ENCODE data around the gene VWA1.
"Not testable (repeated sequence)": the region's sequence is repeated elsewhere in the genome, so short reads cannot be mapped to it uniquely, and the experiment has no call there.

Gene VWA1

DNA sequence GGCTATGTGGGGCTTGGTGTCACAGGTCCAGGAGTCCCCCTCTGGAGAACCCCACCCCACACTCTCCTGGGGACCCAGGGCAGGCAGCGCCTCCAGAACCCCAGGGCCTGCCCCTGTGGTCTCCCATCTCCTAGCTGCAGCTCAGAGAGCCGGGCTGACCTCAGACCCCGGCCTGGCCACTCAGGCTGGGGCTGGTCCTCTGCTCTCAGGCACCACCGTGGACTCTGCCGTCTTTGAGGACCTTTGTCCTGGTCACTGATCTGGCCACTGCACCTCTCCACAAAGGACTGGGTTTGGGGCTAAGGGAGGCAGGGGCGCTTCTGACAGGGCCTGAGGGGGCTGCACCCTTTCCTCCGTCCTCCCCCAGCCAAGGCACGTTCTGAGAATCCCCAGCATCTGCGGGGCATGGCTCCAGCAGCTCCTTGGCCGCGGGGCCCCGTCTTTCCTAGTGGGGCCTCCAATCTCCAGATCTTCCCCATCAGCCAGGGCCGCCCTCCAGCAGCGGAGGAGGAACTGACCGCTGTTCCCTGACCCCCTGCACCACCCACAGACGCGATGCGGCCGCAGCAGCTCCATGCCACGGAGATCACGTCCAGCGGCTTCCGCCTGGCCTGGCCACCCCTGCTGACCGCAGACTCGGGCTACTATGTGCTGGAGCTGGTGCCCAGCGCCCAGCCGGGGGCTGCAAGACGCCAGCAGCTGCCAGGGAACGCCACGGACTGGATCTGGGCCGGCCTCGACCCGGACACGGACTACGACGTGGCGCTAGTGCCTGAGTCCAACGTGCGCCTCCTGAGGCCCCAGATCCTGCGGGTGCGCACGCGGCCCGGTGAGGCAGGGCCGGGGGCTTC, 3.3 kb downstream of the VWA1 start:
- DNase-seq: no peak

GRCh38 chr1:1439546-1440261, 4.2 kb downstream of the VWA1 start:
- DNase-seq: no peak

- no peak for DNase-seq
These were observed 4.9 kb downstream of the VWA1 start for GRCh38 chr1:1440262-1441001.

DNA sequence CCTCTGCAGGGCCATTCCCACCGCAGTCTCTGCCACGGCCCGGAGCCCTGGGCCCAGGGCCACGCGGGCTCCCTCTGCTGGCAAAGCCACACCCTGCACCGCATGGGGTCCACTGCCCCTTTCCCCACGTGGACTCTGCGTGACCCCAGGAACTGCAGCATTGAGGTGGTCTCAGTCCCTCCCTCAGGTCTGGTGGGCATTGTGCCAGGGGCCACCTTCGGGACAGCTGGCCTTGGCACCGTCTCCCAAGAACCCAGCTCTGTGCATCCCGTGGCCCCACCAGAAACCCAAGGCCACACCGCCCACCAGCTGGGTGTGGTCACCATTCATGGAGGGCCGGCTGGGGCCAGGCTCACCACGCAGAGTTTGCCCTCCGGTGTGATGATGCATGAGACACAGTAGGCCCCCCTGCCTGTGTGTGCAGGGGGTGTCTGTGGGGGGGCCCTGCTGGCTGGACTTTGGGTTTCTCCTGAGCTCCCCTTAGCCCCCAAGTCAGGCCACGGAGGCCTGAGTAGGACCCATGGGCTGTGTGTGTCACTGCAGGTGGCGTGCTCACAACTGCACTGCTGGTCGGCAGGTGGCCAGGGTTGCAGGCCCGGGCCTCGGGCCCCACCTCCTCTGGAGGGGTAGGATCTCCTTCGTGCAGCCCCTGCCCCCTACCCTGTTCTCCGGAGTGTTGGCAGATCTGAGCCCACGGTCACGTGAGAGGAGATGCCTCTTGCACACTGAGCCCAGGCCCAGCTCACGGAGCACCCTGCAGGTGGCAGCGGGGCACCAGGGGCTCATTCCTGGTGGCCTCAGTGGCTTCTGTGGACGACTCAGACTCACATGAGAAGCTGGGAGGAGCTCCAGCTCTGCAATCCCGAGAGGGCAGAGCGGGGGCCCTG, 5.8 kb downstream of the VWA1 start:
- no peak for DNase-seq

GRCh38 chr1:1442069-1442770, 6.7 kb downstream of the VWA1 start:
- DNase-seq: no peak

GRCh38 chr1:1446631-1447030, 11.1 kb downstream of the VWA1 start:
- not testable (repeated sequence) for DNase-seq

- no peak for DNase-seq
These were observed 13.7 kb downstream of the VWA1 start, which contains the start of gene ATAD3C for GRCh38 chr1:1449099-1449739. ATAD3C (plus strand) TSS chr1:1449689; CDS start chr1:1450684, 995 bp downstream.

GRCh38 chr1:1450616-1451015, 15.1 kb downstream of the VWA1 start:
- DNase-seq: not testable (repeated sequence)

DNA sequence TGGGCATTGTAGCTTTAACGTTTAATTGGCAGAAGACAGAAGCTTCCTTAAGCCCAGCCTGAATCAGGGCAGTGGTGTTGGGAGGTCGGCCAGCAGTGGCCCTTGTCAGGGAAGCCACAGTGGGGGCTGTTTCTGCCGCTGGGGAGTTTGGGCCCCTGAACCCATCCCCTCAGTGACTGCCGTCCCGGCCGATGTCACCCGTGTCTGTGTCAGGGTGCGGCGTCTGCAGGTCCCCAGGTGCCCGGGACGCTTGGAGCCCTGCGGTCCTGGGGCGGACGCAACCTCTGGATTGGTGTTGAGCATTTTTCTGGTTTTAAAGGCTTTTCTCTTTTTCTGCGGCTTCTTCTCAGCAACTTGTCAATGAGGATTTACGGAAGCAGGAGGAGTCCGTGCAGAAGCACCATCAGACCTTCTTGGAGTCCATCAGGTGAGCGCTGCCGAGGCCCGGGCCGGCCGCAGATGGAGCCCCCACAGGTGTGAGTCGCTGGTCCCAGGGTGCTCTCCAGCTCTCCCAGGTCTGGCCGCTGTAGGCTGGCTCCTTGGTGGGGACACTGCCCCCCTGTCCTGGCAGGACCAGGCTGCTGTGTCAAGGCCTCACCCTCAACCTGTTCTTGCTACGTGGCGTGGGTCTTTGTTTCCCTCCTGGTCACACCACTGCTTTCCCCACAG, 16.3 kb downstream of the VWA1 start:
- no peak for DNase-seq

- not testable (repeated sequence) for DNase-seq
These were observed 16.9 kb downstream of the VWA1 start for GRCh38 chr1:1452365-1452739.

GRCh38 chr1:1452882-1453281, 17.4 kb downstream of the VWA1 start:
- DNase-seq: no peak

DNA sequence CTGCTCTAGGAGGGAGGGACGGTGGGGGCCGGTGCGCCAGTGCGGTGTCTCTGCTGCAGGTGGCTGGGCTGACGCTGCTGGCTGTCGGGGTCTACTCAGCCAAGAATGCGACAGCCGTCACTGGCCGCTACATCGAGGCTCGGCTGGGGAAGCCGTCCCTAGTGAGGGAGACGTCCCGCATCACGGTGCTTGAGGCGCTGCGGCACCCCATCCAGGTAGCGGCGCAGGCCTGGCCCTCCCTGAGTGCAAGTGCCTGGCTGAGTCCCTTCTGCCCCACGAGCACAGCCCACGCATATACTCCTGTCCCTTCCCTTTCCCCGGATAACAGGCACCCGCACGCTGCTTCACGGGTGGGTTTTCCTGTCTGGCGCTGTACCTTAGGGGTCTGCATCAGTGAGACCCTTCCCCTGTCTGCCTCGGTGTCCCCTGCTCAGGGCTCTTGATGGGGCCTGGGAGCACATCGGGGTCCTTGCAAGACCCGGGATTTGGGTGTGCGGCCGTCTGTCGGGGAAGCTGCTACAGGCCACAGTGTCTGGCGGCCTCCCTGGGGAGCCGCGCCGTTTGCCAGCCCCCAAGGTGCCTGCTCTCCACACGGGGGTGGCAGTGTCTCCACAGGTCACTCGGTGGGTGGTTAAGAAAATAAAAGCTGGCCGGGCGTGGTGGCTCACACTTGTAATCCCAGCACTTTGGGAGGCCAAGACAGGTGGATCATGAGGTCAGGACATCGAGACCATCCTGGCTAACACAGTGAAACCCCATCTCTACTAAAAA, 19.0 kb downstream of the VWA1 start:
- DNase-seq: not testable (repeated sequence)

DNA sequence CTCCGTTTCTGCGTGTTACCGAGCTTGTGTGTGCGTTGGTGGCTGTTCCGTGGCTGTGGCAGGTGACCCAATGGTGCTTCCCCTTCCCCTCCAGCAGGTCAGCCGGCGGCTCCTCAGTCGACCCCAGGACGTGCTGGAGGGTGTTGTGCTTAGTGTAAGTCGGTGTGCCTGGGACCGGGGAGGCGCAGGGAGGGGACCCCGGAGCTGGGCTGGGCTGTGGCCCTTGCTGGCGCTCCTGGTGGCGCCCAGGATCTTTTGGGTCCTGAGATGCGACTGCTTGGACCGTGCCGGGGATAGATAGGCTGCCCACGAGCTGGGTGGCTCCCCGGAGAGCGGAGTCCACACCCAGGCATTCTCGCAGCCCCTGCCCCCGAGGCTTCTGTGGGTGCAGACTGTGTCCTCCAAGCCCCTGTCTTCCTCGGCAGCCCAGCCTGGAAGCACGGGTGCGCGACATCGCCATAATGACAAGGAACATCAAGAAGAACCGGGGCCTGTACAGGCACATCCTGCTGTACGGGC, 19.9 kb downstream of the VWA1 start:
- DNase-seq: no peak

GRCh38 chr1:1455934-1456333, 20.4 kb downstream of the VWA1 start:
- DNase-seq: not testable (repeated sequence)

- DNase-seq: not testable (repeated sequence)
These were observed 21.3 kb downstream of the VWA1 start for GRCh38 chr1:1456683-1457255.

- DNase-seq: not testable (repeated sequence)
These were observed 23.7 kb downstream of the VWA1 start for GRCh38 chr1:1459156-1459555.

GRCh38 chr1:1459711-1460110, 24.2 kb downstream of the VWA1 start:
- not testable (repeated sequence) for DNase-seq

GRCh38 chr1:1460540-1461130, 25.1 kb downstream of the VWA1 start:
- no peak for DNase-seq
